Stimulated activated CD4-positive, alpha-beta T cell treated with anti-CD3 and anti-CD28 coated beads, Interleukin-4, amount 100 ng/mL, for 4 hours (primary cell): ENCODE results near the gene KCNH4.
"Not testable (repeated sequence)": the region's sequence is repeated elsewhere in the genome, so short reads cannot be mapped to it uniquely, and the experiment has no call there.

Experiments
- DNase-seq, 2 experiments: peaks; one replicate each; pipeline ENCODE4 v3.0.0-alpha.2; 2020

The KCNH4 gene

DNA sequence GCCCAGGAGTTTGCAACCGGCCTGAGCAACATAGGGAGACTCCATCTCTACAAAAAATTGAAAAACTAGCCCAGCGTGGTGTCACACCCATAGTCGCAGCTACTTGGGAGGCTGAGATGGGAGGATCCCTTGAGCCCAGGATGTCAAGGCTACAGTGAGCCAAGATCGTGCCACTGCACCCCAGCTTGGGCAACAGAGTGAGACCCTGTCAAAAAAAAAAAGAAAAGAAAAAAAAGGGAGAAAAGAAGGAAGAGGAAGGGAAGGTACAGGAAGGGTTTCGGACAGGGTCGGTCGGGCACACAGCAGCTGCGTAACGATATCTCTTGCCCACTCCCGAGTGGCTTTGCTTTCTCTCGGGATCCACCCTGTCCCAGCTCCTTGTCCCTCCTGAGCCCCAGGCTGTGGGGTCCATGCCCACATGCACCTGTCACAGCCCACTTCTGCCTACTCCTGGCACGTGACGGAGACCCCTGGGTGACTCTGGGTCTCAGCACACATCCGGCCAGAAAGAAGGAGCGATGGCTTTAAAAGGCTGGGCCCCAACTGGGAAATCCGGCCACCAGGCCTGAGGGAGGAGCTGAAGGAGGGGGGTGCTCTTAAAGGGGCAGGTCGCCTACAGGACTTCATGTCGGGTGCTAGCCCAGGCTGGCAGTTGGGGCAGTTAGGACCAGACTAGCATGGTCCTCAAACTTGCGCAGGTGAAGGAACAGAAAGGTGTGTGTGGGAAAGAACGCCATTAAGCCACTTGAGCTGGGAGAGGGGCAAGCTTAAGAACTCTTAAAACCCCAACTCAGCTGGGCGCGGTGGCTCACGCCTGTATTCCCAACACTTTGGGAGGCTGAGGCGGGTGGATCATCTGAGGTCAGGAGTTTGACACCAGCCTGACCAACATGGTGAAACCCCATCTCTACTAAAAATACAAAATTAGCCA, 13.3 kb upstream of the KCNH4 start, which contains the start of gene GHDC:
Gene GHDC (minus strand): TSS at position 526 of the 931 bp plus-strand sequence. CDS start 913 bp downstream, outside the sequence.
- DNase-seq = peak; percentile 68 to 78

DNA sequence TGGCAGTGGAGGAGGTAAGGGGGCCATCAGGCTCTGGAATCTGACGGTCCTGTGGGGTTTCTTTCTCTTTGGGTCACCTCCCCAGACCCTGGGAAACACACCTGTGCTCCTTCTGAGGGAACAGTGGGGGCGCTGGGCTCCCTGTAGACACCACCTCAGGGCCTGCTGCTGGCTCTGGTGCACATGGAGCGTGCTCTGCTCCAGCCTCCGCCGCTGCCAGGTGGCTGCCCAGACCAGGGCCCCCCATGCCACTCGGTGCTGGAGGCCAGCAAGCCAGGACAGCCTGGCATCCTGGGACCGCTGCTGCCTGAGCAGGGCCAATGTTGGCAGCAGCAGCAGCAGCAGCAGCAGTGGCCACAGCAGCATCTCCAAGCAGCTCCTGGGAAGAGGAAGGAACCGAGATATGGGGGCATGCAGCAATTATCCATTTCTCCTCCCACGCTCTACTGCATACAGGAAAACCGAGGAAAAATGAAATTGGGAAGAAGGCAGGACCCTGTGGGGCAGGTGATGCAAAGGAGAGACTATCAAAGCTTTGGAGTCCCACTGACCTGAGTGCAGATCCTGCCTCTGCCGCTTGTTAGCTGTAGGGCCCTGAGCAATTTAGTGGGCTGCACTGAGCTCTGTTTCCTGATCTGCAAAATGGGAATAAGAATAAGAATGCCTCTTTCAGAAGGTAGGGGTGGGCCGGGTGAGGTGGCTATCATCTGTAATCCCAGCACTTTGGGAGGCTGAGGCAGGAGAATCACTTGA, 12.4 kb upstream of the KCNH4 start:
- DNase-seq = no peak

DNA sequence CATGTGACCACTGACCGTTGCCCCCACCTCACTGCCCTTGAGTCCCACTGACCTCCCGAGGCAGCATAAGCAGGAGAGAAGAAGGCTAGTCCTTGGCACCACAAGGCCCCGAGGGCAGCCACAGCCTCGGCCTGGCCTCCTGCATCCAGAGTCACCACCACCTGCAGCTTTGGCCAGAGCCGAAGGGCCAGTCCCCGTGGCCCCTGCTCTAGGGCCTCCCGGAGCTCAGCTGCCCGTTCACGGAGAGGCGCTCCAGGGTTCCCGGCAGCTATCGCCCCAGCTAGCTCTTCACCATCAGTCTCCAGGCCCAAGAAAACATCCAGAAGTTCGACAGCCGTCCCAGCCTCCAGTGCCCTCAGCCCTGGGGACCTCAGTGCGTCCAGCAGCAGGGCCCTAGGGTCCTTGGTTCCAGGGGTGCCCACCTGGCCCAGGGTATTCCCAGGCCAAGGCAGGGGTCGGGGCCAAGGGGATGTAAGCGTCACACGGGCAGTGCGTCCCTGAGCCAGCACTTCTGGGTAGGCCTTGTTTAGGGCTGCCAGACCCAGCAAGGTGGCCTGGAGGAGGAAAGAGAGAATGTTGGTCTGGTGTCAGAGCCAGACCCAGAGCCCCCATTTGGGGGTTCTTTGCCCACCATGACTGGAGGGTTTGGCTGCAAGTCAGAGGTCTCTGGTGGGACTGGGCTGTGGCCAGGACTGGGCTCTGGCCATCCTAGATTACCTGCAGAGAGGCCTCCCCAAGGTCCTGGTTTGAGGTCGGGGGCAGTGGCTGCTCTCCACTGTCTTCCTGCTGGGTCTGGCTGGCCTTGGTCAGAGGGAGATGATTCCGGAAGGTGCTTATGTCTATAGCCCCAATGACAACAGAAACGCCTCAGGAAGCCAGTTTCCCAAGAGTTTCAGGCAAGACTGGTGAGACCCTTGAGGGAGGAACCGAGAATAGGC, 11.5 kb upstream of the KCNH4 start:
- DNase-seq = no peak

DNA sequence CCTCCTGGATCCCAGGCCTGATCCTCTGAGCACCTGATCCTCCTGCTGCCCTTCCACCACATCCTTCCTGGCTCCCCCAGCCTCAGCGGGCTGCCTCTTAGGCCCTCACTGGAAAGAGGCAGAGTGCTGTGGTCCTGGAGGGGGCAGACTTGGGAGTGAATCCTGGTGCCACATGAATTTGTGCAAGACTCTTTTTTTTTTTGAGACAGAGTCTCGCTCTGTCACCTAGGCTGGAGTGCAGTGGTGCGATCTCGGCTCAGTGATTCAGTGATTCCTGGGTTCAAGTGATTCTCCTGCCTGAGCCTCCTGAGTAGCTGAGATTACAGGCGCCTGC, 10.3 kb upstream of the KCNH4 start:
- no peak for DNase-seq

DNA sequence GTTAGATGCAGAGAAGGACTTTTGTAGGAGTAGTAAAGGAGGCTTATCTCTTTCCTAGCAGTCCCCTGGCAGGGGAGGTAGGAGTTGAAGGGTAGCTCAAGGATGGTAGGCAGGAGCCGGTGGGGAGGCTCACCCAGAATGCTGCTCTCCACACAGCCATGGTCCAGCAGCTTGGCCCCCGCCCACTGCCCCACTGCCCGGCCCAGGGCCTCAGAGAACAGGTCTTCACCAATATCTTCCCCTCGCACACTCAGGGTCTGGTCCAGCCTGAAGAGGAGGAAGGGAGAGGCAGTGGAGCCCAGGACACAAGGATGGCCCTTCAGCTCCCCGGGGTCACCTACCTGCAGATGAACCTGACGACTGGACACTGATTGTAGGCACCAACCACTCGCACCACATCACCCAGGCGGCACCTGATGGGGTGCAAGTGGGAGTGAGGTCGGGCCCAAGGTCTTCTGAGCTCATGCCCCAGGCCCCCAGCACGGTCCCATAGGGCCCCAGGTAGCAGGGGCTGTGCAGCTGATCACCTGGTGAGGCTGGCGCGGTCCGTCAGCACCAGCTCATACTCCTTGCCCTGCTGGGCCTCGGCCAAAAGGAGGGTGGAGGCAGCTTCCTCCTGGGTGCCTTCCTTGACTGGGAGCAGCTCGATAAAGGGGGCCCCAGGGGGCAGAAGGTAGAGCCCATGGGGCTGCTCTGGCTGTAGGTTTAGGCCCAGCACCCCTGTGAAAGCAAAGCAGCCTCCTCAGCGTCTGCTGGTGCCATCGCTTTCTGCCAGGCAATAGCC, 9.7 kb upstream of the KCNH4 start:
- no peak for DNase-seq

DNA sequence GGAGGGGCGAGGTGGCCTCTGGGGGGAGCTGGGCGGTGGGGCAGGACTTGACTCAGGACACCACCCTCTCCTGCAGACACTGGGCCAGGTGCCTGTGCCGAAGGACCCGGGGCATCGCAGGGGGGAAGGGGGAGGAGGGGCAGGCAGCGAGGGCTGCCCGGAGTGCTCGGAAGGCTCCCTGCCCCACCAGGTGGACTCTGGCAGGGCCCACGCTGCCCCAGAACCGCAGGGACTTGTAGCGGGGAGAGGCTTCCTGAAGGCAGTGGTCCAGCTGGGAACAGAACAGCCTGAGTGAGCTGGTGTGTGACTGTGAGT, 8.7 kb upstream of the KCNH4 start:
- no peak for DNase-seq

DNA sequence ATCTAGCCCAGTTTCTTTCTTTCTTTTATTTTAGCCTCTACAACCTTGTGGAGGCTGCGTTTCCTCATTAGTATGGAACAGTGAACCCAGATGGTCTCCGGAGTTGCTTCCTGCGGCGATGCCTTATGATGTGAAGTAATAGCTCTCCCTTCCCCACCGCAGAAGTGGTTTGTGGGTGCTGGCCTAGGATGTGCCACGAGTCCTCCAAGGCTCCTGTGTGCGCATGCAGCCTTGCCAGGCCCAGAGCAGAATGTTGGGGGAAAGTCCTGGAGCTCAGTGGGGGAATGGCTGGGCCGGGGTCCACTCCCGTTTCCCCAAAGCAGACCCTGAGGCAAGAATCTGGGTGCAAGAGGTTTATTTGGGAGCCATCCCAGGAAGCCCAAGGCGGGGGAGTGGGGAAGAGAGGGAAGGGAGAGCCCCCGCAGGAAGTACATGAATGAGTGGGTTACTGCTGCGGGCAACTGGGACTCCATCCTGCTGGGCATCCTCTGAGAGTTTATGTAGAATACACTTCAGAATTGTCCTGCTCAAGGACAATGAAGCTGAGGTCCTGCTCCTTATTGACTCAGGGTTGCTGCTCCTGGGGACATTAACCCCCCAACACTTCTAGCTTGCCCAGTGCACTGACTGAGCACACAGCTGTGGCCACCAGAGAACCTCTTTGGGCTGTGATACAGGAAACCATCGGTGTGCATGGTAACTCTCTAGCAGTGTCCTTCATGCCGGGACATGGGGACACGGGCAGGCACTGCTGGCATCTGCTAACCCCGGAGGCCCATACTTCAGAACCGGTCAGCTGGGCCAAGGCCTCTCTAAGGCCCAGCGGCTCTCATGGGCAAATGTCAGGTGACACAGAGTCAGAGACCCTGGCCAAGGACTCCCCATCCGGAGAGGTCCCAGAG, 8.1 kb upstream of the KCNH4 start:
- DNase-seq = no peak

DNA sequence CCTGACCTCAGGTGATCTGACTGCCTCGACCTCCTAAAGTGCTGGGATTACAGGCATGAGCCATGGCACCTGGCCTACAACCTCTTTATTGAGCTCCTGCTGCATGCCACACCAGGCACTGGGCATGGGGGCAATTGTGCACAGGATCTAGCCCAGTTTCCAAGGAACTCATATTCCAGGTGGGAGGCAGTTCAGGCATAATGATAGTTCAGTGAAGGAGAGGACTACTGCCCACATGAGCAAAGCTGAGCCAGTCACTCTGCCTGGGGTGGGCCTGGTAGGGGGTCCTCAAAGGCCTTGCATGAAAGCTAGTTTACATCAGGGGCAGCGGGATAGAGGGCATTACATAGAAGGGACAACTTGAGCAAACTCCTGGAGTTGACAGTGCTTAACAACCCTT, 6.9 kb upstream of the KCNH4 start:
- DNase-seq = no peak

DNA sequence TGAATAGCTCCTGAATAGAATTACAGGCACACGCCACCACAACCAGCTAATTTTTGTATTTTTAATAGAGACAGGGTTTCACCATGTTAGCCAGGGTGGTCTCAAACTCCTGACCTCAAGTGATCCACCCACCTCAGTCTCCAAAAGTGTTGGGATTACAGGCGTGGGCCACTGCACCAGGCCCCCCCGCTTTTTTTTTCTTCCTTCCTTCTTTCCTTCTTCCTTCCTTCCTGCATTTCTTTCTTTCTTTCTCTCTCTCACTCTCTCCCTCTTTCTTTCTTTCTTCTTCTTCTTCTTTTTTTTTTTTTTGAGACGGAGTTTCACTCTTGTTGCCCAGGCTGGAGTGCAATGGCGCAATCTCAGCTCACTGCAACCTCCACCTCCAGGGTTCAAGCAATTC, 5.2 kb upstream of the KCNH4 start:
- not testable (repeated sequence) for DNase-seq

DNA sequence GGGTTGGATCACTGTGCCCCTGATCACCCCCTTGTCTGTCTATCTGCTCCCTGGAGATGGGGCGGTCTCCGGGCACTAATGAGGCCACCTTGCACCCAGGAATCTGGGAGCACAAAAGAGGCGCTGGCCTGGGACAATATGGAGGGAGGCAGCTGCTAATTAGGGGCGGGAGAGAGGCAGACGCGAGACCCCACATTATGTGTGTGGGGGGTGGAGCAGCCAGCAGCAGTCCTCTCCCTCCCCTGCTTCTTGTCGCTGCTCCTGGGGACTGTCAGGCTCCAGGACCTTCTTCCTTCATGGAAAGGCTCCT, 4.6 kb upstream of the KCNH4 start:
- no peak for DNase-seq

DNA sequence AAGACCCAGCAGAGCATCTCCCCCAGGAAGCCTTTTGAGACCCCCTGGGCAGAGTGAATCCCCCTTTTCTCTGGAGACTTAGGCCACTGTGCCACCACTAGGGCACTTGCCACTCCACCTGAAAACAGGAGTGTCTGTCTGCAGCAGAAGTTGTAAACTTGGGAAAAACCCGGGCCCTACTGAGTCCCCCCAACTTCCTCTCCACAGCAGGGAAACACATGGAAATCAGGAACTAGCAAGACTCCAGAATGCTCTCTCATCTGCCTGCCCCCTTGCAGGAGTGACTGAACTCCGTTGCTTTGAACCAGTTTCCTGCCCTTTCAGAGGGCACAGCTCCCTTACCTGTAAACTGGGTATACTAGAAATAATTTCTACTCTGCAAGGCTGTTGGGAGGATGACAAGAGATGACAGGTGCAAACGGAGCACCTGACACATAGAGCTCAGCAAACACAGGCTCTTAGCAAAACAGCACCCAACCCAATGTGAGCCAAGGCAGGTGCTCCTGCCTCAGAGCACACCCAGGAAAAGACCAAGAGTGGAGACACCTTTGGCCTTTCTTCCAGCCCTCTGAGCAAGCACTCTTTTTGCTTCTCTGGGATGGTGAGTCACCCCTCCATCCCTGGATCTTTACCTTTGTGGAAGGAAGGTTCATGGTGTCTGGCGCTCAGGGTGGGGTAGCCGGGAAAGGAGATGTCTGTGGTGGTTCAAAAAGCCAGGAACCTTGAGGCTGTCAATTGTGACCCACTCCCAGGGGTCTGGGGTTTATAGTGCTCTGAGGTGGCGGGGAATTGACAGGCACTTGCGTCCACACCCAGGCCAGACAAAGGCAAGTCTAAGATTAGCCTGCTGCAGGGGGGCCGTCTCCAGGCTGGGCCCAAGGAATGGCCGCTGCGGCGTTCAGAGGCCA, 4.0 kb upstream of the KCNH4 start, which contains the start of gene HCRT:
Gene HCRT (minus strand): TSS at position 740 of the 908 bp plus-strand sequence. CDS start 87 bp downstream, at position 653.
- no peak for DNase-seq

DNA sequence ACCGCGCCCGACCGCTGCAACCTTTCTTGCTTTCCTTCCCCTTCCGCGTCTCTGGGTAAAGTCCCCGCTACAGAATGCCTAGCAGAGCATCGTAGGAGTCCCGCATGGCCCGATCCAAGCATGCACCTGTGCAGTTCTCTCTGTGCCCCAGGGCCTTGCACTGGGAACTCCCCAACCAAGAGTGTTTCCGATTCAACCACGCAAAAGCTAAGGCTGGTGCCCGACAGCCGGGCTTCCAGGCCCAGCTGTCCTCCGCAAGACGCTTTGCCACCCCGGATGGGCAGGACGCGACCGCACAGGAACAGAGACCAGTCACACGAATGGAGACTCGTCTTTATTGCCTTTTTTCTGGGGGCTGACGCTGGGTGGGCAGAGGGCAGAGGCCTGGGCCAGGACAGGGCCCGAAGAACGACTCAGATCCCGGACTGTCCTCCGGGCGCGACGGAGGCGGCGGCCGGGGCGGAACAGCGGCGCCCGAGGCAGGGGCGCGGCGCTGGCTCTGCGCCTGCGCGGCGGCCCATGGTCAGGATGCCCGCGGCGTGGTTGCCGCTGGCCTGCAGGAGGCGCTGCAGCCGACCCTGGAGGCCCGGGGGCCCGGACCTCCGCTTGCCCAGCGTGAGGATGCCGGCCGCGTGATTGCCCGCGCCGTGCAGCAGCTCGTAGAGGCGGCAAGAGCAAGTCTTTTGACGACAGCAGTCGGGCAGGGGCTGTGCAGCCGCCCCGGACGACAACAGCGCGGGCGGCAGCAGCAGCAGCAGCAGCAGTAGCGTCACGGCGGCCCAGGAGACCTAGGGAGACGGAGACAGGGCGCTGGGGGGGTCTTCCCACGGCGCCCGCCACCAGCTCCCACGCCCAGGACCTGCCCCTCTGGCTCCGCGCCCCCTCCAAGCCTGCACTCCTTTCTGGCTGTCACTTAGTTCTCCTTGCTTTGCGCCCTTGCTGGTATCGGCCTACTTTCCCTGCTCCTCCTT, 3.1 kb upstream of the KCNH4 start:
- peak; percentile 61 to 80 for DNase-seq

DNA sequence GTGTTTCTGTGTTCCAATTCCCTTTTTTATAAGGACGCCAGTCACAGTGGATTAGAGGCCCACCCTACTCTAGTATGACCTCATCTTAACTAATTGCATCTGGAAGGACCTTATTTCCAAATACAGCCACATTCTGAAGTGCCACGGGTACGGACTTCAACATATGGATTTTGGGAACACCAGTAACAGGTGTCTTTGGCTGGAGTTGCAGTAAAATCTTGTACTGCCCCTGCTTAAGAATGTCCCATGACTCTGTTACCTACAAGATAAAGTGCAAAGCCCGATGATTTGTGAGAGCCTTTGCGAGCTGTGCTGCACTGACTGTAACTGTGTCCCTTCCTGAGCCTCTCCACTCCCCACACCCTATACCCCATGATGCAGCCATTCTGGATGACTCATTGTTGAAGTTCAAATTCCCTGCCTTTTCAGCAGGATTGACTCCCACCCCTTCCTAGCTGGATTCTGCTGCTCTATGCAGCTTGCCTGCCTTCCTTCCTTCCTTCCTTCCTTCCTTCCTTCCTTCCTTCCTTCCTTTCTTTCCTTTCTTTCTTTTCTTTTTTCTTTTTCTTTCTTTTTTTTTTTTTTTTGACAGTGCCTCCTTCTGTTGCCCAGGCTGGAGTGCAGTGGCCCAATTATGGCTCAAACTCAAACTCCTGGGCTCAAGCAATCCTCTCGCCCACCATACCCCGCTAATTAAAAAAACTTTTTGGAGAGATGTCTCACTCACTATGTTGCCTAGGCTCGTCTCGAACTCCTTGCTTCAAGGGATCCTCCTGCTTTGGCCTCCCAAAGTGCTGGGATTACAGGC, 2.2 kb upstream of the KCNH4 start:
- DNase-seq = no peak

DNA sequence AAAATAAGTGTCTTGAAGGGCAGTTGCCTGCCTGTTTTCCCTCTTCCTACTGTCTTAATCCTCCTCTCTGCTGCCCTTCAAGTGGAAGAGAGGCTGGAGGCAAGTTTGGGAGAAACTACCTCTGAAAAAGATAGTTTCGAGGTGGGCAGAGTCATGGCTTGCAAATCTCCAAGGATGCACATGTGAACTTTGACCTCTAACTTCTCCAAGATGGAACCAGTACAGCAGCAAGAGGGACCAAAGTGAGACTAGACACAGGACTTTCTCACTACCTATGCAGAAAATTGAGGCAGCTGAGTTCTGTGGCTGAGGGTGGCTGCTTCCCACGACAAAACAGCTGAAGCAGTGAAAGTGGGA, 887 bp upstream of the KCNH4 start:
- DNase-seq = no peak

DNA sequence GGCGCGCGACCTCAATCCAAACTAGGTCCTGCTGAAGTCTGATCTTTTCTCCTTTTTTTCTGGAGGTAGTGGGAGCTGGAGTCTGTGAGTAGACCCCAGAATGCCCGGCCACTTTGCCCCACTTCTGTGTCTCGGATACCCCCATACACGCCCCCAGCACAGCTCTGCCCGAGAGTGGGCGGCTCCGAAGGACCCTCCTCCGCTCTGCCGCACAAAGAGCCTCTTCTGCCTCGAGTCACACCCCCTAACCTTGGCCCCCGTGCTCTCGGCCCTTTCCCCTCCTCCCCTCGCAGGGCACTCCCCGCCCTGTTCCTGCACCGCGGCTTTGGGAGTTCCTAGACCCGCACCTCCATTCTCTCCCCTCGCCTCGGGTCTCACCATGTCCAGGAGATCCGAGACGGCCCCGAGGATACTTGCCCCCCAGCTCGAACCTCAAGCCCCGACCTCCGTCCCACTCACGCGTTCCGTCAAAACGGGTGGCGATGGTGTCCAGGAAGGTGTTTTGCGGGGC, 476 bp downstream of the KCNH4 start:
- DNase-seq = peak in 1 of 2 experiments; percentile 7

DNA sequence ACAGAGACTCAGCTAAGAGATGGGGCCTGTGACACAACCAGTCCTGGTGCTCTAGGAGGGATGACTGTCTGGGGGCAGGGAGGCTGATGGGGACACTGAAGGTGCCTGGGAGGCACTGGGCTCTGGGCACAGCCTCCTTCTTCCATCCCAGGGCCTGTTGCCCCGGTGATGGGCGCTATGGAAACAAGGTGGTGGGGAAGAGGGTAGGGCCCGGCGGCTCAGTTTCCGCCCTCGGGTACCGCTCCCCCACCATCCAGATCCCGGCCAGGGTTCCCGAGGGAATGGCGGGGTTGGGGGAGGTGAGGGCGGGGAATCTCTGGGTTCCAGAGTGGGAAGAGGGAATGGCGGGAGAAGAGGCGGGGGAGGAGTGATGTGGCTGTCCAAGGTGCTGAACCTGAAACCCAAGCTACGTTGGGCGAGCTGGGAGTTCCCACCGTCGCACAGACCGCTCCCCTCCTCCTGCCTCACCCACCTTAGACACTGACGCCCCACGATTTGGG, 981 bp downstream of the KCNH4 start:
- peak in 1 of 2 experiments; percentile 19 for DNase-seq

DNA sequence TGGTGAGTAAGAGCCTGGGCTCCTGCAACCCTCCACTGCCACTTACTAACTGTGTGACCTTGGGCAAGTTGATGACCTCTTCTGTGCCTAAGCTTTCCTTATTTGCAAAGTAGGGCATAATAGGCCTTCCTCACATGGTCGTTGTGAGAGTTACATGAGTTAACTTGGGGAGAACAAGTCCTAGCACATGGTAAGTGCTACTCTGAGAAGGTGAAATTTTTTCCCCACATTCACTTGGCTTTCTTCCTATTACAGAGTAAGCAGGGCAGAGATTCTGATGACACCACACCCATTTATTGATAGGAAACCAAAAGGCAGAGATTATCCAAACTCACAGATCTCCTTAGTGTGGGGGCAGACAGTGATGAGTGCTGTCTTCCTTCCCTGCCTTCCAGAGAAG, 1.6 kb downstream of the KCNH4 start:
- DNase-seq = no peak

DNA sequence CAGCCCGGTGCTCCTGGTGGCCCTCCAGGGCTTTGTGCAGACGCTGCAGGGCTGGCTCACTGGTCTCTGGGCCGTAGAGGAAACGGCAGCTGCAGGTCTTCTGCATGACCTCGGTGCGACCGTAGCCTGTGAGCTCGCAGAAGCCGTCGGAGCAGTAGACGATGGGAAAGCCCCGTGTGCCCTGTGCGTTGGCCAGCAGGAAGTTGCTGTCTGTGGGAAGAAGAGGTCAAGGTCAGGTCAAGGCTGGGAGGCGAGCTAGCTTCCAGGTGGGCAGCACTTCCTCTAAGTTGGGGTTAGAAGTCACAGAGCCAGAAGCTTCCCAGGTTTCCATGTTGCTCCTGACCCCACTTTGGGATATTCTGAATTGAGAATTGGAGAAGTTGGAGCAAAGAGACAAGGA, 2.1 kb downstream of the KCNH4 start:
- peak; percentile 6 to 17 for DNase-seq
